ENCODE measurements around the gene CLINT1. TPM values are rescaled to one million over a fixed set of nuclear protein-coding genes. Genes with fewer than 3 reads are reported as not detected.

CLINT1 gene
- total and polyA plus RNA-seq, 2 of the 13 experiments (the other 11 are each of a cell fraction or from before 2014, with no cell fraction given) = 64.0 to 104 TPM

GRCh38 chr5:157743163-157744050, 115.5 kb downstream of the CLINT1 start, which contains the start of gene LSM11 (continued):
- TF ChIP-seq ZHX1 (CRISPR knock-in tag; IDR thresholded peaks at IDR 0.05; ENCODE audit: low read depth) (0 out of 2 replicates have a peak, but pooled peaks have one; percentile 20), ZSCAN20 (CRISPR knock-in tag; IDR thresholded peaks at IDR 0.05; ENCODE audit: borderline replicate concordance) (no peak), RXRB (CRISPR knock-in tag; IDR thresholded peaks at IDR 0.05; ENCODE audit: borderline replicate concordance) (peak; percentile 45; the same call in 1 of the 2 replicates), GABPB1 (CRISPR knock-in tag; IDR thresholded peaks at IDR 0.05) (peak; percentile 75; the same call in 1 of the 2 replicates), TRIM24 (CRISPR knock-in tag; IDR thresholded peaks at IDR 0.05) (no peak), LCORL (IDR thresholded peaks at IDR 0.05) (no peak), LCORL (CRISPR knock-in tag; IDR thresholded peaks at IDR 0.05) (peak; percentile 60; the same call in 1 of the 2 replicates), SP5 (CRISPR knock-in tag; IDR thresholded peaks at IDR 0.05; ENCODE audit: borderline replicate concordance, low read depth) (peak; percentile 52), ZNF142 (CRISPR knock-in tag; IDR thresholded peaks at IDR 0.05) (0 out of 2 replicates have a peak, but pooled peaks have one; percentile 40), ZNF557 (CRISPR knock-in tag; IDR thresholded peaks at IDR 0.05) (no peak), ZNF747 (CRISPR knock-in tag; IDR thresholded peaks at IDR 0.05; ENCODE audit: borderline replicate concordance) (peak; percentile 65; the same call in 1 of the 2 replicates), KDM1A (CRISPR knock-in tag; IDR thresholded peaks at IDR 0.05) (no peak), ZNF75D (CRISPR knock-in tag; IDR thresholded peaks at IDR 0.05; ENCODE audit: borderline replicate concordance) (no peak), MTA3 (CRISPR knock-in tag; IDR thresholded peaks at IDR 0.05) (no peak), ZFP1 (CRISPR knock-in tag; IDR thresholded peaks at IDR 0.05) (0 out of 2 replicates have a peak, but pooled peaks have one; percentile 45), NCOA2 (CRISPR knock-in tag; IDR thresholded peaks at IDR 0.05) (no peak), CSRNP2 (CRISPR knock-in tag; conservative IDR thresholded peaks at IDR 0.05; ENCODE audit: low read depth) (no peak), IKZF5 (CRISPR knock-in tag; IDR thresholded peaks at IDR 0.05) (peak; percentile 65; the same call in 1 of the 2 replicates)

Data from HepG2 (cell line).